HepG2 (cell line): ENCODE measurements around the gene FAM200B. TPM values are rescaled to one million over a fixed set of nuclear protein-coding genes. Genes with fewer than 3 reads are reported as not detected.

Experiments
- ATAC-seq: fragments of 200-7000 bp; cut with Tn5 transposase; 3 replicates; pipeline ENCODE4 v1.9.1; 2020; ENCODE audit warnings: mild to moderate bottlenecking, moderate library complexity
- BruUV-seq: library from RNA; stranded (reverse); fragments of 400-500 nt; replicated peaks from 2 replicates; lab custom pipeline; 2021; lab: Mats Ljungman, UMichigan
- CTCF ChIA-PET: fragments of 300-600 bp; formaldehyde crosslinking; extraction: SDS; loops from one replicate; lab custom pipeline; 2021; ENCODE audit warnings: low total read pairs, inconsistent platforms, low intra/inter-chr PET ratio; lab: Yijun Ruan, JAX
- POLR2A ChIA-PET: fragments of 350-600 bp; sonication (Branson Sonifier 250); formaldehyde crosslinking; loops from one replicate; lab custom pipeline; 2020; ENCODE audit warnings: antibody characterized with exemption, inconsistent platforms; lab: Yijun Ruan, JAX
- DNase-seq: peaks from one replicate; pipeline ENCODE4 v3.0.0-alpha.2; 2015; ENCODE audit warnings: low spot score
- FAIRE-seq: peaks from 3 replicates; lab custom pipeline; 2011; peaks lifted over from hg19 to GRCh38; lab: Jason Lieb, UNC
- H2AFZ ChIP-seq: one replicate; pipeline ENCODE4 v1.6.1; 2011; ENCODE audit warnings: low read length, inconsistent platforms
- H3K27ac ChIP-seq: fragments of 300-600 bp; 3 replicates; pipeline ENCODE4 v1.8.0; 2011; ENCODE audit warnings: mixed run types, mild to moderate bottlenecking, mixed read lengths, low read length, inconsistent platforms; ENCODE audit not compliant: insufficient read depth; ENCODE audit errors: extremely low read length
- H3K27me3 ChIP-seq, 2 experiments: fragments of 200-600 bp in 1 of 2; 2 replicates in 1 of 2; 3 replicates in 1 of 2; pipeline versions ENCODE4 v1.6.0 to v1.8.0; 2011; ENCODE audit warnings: low read length in 2 of 2, mild to moderate bottlenecking in 2 of 2, moderate library complexity in 2 of 2, inconsistent platforms in 1 of 2; ENCODE audit not compliant: insufficient read depth in 2 of 2, control insufficient read depth in 1 of 2
- H3K36me3 ChIP-seq, 2 experiments: fragments of 200-600 bp in 1 of 2; replicated peaks in 1 of 2; 2 replicates in 1 of 2; 3 replicates in 1 of 2; pipeline versions ENCODE4 v1.5.1 to v1.8.0; 2011; ENCODE audit warnings: low read length in 2 of 2, inconsistent platforms in 1 of 2; ENCODE audit not compliant: insufficient read depth in 2 of 2, control insufficient read depth in 1 of 2
- H3K4me1 ChIP-seq: 2 replicates; pipeline ENCODE4 v1.5.1; 2012; ENCODE audit warnings: low read length, inconsistent platforms; ENCODE audit not compliant: insufficient read depth
- H3K4me2 ChIP-seq: 2 replicates; pipeline ENCODE4 v1.6.0; 2011; ENCODE audit warnings: low read depth, low read length, inconsistent platforms
- H3K4me3 ChIP-seq, 3 experiments: fragments of 200-600 bp in 1 of 3; sonication (generic), shearing (Covaris generic) in 1 of 3; replicated peaks in 1 of 3; 2 replicates each; pipeline ENCODE4 v1.5.1; 2011 to 2016; ENCODE audit warnings: low read length in 3 of 3, inconsistent platforms in 2 of 3, low read depth in 2 of 3, mild to moderate bottlenecking in 2 of 3, control low read depth in 1 of 3, mixed read lengths in 1 of 3; ENCODE audit not compliant: insufficient read depth in 1 of 3
- H3K79me2 ChIP-seq: one replicate; pipeline ENCODE4 v1.6.1; 2011; ENCODE audit warnings: low read length, inconsistent platforms; ENCODE audit not compliant: insufficient read depth
- H3K9ac ChIP-seq: 2 replicates; pipeline ENCODE4 v1.6.0; 2011; ENCODE audit warnings: mild to moderate bottlenecking, low read depth, low read length, inconsistent platforms; ENCODE audit not compliant: insufficient read depth
- H3K9me3 ChIP-seq: 2 replicates; pipeline ENCODE4 v1.5.1; 2012; ENCODE audit warnings: mild to moderate bottlenecking, low read length
- H4K20me1 ChIP-seq: 2 replicates; pipeline ENCODE4 v1.6.0; 2011; ENCODE audit warnings: inconsistent platforms, mild to moderate bottlenecking, low read length, moderate library complexity; ENCODE audit not compliant: insufficient read depth
- HOXA7 ChIP-seq: sonication (generic); formaldehyde crosslinking; IDR thresholded peaks from 2 replicates; pipeline ENCODE4 v1.8.1; 2022; ENCODE audit warnings: mild to moderate bottlenecking, missing genetic modification reagents, moderate library complexity
- MTA3 ChIP-seq: sonication (generic); formaldehyde crosslinking; IDR thresholded peaks from 2 replicates; pipeline ENCODE4 v1.4.0; 2020; ENCODE audit warnings: missing genetic modification reagents
- NFYB ChIP-seq: sonication (generic); formaldehyde crosslinking; IDR thresholded peaks from 2 replicates; pipeline ENCODE4 v1.4.0; 2020; ENCODE audit warnings: missing genetic modification reagents
- SNAPC2 ChIP-seq: sonication (generic); formaldehyde crosslinking; IDR thresholded peaks from 2 replicates; pipeline ENCODE4 v1.8.1; 2022; ENCODE audit warnings: mild to moderate bottlenecking, missing genetic modification reagents
- ZNF224 ChIP-seq: sonication (generic); formaldehyde crosslinking; IDR thresholded peaks from 2 replicates; pipeline ENCODE4 v1.5.0; 2020; ENCODE audit warnings: mild to moderate bottlenecking, missing genetic modification reagents
- ZNF530 ChIP-seq: sonication (generic); formaldehyde crosslinking; IDR thresholded peaks from 2 replicates; pipeline ENCODE4 v1.5.0; 2020; ENCODE audit warnings: low read depth, mild to moderate bottlenecking, missing genetic modification reagents
- ZNF749 ChIP-seq: sonication (generic); formaldehyde crosslinking; IDR thresholded peaks from 2 replicates; pipeline ENCODE4 v1.8.0; 2022; ENCODE audit warnings: mild to moderate bottlenecking, missing genetic modification reagents, moderate library complexity, borderline replicate concordance
- WGBS: methylation state at CpG from one replicate; pipeline ENCODE4 v1.1.6; 2017; ENCODE audit warnings: low lambda C conversion rate; 5-methylcytosine and 5-hydroxymethylcytosine counted together
- in situ Hi-C: cut with HindIII; loops from 2 replicates; pipeline ENCODE4 v1.10.0; 2017; ENCODE audit warnings: low pct_unique_long_range_greater_than_20kb; ENCODE audit not compliant: extremely low pct_ligation_motif_present
- intact Hi-C: fragments of 100-400 bp; cut with micrococcal nuclease; formaldehyde crosslinking; loops from one replicate; pipeline ENCODE4 v1.10.0; 2022; ENCODE audit not compliant: unreplicated experiment
- polyA plus RNA-seq, 8 experiments: library from polyadenylated mRNA; depleted of rRNA in 3 of 8; stranded (reverse) in 7 of 8; unstranded in 1 of 8; fragments of >200 nt; fragmentation: Illumina TruSeq in 4 of 8; extraction: Trizol in 4 of 8; gene quantifications; 2 replicates each; pipeline versions ENCODE4 v1.2.1 to v1.2.3, GENCODE V29; 2011 to 2016; ENCODE audit warnings: low read depth in 4 of 8, missing spikeins in 1 of 8, mixed read lengths in 1 of 8; ENCODE audit not compliant: insufficient read depth in 1 of 8
- total RNA-seq, 5 experiments: library from RNA; depleted of rRNA; stranded (reverse); fragments of >200 nt; fragmentation: Illumina TruSeq; extraction: Trizol; gene quantifications; 2 replicates each; pipeline ENCODE4 v1.2.3, GENCODE V29; 2016; ENCODE audit warnings: low read depth in 1 of 5
- TF ChIP-seq, protein P1 (sequence below): IDR thresholded peaks from 2 replicates; pipeline ENCODE4 v1.6.1; 2016; ENCODE audit warnings: low read depth
- TF ChIP-seq, protein P2 (sequence below): IDR thresholded peaks from 2 replicates; pipeline ENCODE4 v1.6.1; 2016; ENCODE audit warnings: low read depth, missing genetic modification reagents, missing compliant biosample characterization

Gene FAM200B
- total and polyA plus RNA-seq, 2 of the 13 experiments (the other 11 are each of a cell fraction or from before 2014, with no cell fraction given) = 25.6 to 41.8 TPM

DNA sequence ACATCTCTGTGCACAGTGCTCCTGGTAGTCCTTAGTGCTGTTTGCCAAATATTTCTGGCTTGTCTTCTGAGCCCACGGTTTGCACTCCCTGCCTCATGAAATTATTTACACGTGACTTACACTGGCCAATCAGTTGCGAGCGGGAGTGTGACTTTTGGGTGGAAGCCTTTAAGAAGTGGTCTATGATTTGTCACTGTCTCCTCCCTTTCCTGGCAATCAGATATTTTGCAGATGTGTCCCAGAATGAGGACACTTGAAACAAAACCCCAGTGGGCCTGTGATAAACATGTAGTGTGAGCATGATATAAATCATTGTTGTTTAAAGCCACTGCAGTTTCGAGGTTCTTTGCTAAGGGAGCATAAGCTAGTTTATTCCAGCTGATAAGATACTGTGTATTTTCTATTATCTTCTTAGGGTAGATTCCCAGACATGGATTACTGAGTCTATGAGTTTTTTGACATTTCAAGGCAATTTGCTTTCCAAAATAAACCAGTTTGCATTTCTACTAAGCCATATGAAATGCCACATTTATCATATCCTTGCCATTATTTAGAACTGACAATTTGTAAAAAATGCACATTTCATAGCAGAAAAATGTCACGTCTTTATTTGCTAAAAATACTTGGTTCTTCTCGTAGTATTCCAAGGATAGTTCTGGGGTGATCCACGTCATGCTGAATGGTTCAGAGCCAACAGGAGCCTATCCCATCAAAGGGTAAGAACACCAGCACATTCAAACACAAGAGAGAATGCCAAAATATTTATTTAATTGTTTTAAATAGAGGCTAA, 33.2 kb downstream of the FAM200B start:
- no peak overlapping the region for H3K27ac ChIP-seq
- BruUV-seq = no TSS peak
- 56% methylated on average over 8 of the region's 8 CpGs for WGBS
- no peak overlapping the region for H3K4me2 ChIP-seq
- intact Hi-C loops (no loop called here), in situ Hi-C loops (no loop called here)
- no peaks in the 10 kb centered on the region for H3K9me3 ChIP-seq
- CTCF ChIA-PET = no interaction called here
- peaks cover 15% of the 10 kb centered on the region for H3K4me1 ChIP-seq
- ATAC-seq = no peak
- H3K9ac ChIP-seq = no peak overlapping the region
- no peak for TF ChIP-seq HOXA7
- no peak for TF ChIP-seq ZNF749 (CRISPR knock-in tag)
- TF ChIP-seq, protein P1, sequence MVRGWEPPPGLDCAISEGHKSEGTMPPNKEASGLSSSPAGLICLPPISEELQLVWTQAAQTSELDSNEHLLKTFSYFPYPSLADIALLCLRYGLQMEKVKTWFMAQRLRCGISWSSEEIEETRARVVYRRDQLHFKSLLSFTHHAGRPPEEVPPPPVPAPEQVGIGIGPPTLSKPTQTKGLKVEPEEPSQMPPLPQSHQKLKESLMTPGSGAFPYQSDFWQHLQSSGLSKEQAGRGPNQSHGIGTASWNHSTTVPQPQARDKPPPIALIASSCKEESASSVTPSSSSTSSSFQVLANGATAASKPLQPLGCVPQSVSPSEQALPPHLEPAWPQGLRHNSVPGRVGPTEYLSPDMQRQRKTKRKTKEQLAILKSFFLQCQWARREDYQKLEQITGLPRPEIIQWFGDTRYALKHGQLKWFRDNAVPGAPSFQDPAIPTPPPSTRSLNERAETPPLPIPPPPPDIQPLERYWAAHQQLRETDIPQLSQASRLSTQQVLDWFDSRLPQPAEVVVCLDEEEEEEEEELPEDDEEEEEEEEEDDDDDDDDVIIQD (CRISPR knock-in tag) = no peak
- no peak for TF ChIP-seq MTA3 (CRISPR knock-in tag)
- peak; percentile 46; the same call in 1 of the 2 replicates for TF ChIP-seq NFYB (CRISPR knock-in tag)
- TF ChIP-seq ZNF530 (CRISPR knock-in tag) = no peak
- no peak for TF ChIP-seq ZNF224 (CRISPR knock-in tag)
- TF ChIP-seq, protein P2, sequence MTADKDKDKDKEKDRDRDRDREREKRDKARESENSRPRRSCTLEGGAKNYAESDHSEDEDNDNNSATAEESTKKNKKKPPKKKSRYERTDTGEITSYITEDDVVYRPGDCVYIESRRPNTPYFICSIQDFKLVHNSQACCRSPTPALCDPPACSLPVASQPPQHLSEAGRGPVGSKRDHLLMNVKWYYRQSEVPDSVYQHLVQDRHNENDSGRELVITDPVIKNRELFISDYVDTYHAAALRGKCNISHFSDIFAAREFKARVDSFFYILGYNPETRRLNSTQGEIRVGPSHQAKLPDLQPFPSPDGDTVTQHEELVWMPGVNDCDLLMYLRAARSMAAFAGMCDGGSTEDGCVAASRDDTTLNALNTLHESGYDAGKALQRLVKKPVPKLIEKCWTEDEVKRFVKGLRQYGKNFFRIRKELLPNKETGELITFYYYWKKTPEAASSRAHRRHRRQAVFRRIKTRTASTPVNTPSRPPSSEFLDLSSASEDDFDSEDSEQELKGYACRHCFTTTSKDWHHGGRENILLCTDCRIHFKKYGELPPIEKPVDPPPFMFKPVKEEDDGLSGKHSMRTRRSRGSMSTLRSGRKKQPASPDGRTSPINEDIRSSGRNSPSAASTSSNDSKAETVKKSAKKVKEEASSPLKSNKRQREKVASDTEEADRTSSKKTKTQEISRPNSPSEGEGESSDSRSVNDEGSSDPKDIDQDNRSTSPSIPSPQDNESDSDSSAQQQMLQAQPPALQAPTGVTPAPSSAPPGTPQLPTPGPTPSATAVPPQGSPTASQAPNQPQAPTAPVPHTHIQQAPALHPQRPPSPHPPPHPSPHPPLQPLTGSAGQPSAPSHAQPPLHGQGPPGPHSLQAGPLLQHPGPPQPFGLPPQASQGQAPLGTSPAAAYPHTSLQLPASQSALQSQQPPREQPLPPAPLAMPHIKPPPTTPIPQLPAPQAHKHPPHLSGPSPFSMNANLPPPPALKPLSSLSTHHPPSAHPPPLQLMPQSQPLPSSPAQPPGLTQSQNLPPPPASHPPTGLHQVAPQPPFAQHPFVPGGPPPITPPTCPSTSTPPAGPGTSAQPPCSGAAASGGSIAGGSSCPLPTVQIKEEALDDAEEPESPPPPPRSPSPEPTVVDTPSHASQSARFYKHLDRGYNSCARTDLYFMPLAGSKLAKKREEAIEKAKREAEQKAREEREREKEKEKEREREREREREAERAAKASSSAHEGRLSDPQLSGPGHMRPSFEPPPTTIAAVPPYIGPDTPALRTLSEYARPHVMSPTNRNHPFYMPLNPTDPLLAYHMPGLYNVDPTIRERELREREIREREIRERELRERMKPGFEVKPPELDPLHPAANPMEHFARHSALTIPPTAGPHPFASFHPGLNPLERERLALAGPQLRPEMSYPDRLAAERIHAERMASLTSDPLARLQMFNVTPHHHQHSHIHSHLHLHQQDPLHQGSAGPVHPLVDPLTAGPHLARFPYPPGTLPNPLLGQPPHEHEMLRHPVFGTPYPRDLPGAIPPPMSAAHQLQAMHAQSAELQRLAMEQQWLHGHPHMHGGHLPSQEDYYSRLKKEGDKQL = no peak
- TF ChIP-seq SNAPC2 = no peak
- H2AFZ ChIP-seq = no peak overlapping the region
- H3K36me3 ChIP-seq = no peaks in the 10 kb centered on the region
- POLR2A ChIA-PET = no interaction called here
- no peaks in the 10 kb centered on the region for H3K79me2 ChIP-seq
- H4K20me1 ChIP-seq = no peaks in the 10 kb centered on the region
- H3K27me3 ChIP-seq = no peaks in the 10 kb centered on the region
- H3K4me3 ChIP-seq = no peak overlapping the region
- FAIRE-seq = no peak
- DNase-seq = no peak
